ENCODE data around the gene SYT8. TPM values are rescaled to one million over a fixed set of nuclear protein-coding genes. Genes with fewer than 3 reads are reported as not detected.
A peak's percentile ranks its signal among the peaks of the same experiment; 100 is the strongest.

Gene SYT8
- total RNA-seq, 1 donor: not detected

GRCh38 chr11:1827095-1827813, 7.5 kb upstream of the SYT8 start:
- DNase-seq (ENCODE audit: low read depth): peak; percentile 74
- no peak overlapping the region for H3K4me3 ChIP-seq (ENCODE audit: low read depth, low read length)
- no peak for TF ChIP-seq CTCF (IDR thresholded peaks at IDR 0.05; ENCODE audit: insufficient read depth, low read depth, low read length)

- TF ChIP-seq CTCF (IDR thresholded peaks at IDR 0.05; ENCODE audit: insufficient read depth, low read depth, low read length): no peak
- no peak for DNase-seq (ENCODE audit: low read depth)
- H3K4me3 ChIP-seq (ENCODE audit: low read depth, low read length): no peak overlapping the region
These were observed 6.9 kb upstream of the SYT8 start for GRCh38 chr11:1827931-1828330.

- TF ChIP-seq CTCF (IDR thresholded peaks at IDR 0.05; ENCODE audit: insufficient read depth, low read depth, low read length): no peak
- DNase-seq (ENCODE audit: low read depth): no peak
- H3K4me3 ChIP-seq (ENCODE audit: low read depth, low read length): no peak overlapping the region
These were observed 6.2 kb upstream of the SYT8 start for GRCh38 chr11:1828542-1828941.

- H3K4me3 ChIP-seq (ENCODE audit: low read depth, low read length): no peak overlapping the region
- DNase-seq (ENCODE audit: low read depth): peak; percentile 48
- TF ChIP-seq CTCF (IDR thresholded peaks at IDR 0.05; ENCODE audit: insufficient read depth, low read depth, low read length): no peak
These were observed 5.6 kb upstream of the SYT8 start for GRCh38 chr11:1829039-1829820.

GRCh38 chr11:1830004-1830321, 4.8 kb upstream of the SYT8 start:
- DNase-seq (ENCODE audit: low read depth): no peak
- no peak for TF ChIP-seq CTCF (IDR thresholded peaks at IDR 0.05; ENCODE audit: insufficient read depth, low read depth, low read length)

GRCh38 chr11:1830322-1831223, 4.2 kb upstream of the SYT8 start:
- no peak overlapping the region for H3K4me3 ChIP-seq (ENCODE audit: low read depth, low read length)
- peak; percentile 24 for DNase-seq (ENCODE audit: low read depth)
- TF ChIP-seq CTCF (IDR thresholded peaks at IDR 0.05; ENCODE audit: insufficient read depth, low read depth, low read length): no peak

More at GRCh38 chr11:1830004-1830321, 4.8 kb upstream of the SYT8 start:
- no peak overlapping the region for H3K4me3 ChIP-seq (ENCODE audit: low read depth, low read length)
